Measurements from ENCODE around the gene TMEM39B.
"Not testable (repeated sequence)": the region's sequence is repeated elsewhere in the genome, so short reads cannot be mapped to it uniquely, and the experiment has no call there.

TMEM39B gene

DNA sequence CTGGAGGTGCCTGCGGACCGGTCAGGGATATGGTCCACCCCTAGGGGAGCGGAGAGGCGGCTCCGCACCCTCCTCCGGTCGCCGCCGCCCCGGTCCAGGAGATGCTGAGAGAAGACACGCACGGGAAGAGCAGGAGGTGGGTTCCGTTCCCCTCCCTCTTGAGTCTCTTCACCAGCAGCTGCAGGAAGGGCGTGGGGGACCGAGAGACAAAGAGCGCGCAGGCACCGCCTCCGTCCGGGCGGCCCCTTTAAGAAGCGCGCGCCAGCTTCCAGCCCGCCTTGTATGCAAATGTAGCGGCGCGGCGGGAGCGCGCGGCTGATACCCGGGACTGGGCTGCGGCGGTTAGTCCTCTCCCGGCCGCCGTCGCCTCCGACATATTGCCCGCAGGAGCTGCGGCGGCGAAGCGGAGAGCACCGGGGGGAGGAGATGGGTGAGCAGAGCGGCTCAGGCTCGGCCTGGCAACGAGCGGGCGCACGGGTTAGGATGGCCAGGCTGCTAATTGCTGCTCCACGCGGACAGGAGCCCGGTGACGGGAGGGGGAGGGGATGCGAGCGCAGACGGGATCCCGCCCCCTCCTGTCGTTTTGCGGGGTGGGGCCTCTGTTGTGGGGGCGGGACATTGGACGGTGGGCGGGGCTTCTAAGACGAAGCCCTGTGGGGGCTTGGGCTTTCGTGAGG, at the start of gene TMEM39B:
Gene TMEM39B (plus strand): TSS at position 318 of the 677 bp plus-strand sequence. CDS start 109 bp downstream, at position 427.
- DNase-seq = peak; percentile 99

DNA sequence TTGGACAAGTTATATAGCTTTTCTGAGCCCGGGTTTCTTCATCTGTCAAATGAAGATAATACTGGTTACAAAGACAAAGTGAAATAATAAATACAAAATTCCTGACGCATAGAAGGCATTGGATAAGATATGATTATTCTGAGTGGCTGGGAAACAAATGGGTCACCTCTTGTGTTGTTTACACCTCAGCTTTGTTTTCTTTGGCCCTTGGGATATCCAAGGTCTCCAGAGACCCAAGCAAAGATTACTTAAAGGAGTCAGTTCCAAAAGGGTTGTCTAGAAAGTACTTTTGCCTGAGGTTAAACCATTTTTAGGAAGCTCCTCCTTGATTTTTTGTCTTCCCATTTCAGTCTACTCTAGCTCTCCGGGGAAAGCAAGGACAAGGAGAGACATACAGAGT, 49.4 kb upstream of the TMEM39B start:
- DNase-seq = no peak

DNA sequence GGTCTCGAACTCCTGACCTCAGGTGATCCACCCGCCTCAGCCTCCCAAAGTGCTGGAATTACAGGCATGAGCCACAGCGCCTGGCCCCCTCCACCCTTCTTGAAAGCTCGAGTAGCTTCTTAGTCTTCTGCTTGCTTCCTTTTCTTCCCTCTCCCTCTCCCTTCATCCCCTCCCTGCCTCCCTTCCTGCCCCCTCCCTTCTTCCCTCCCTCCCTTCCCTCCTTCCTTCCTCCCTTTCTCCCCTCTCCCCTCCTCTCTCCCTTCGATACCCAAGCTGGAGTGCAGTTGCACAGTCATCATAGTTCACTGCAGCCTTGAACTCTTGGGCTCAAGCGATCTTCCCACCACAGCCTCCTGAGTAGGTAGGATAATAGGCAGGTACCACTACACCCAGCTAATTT, 47.2 kb upstream of the TMEM39B start:
- DNase-seq = no peak

DNA sequence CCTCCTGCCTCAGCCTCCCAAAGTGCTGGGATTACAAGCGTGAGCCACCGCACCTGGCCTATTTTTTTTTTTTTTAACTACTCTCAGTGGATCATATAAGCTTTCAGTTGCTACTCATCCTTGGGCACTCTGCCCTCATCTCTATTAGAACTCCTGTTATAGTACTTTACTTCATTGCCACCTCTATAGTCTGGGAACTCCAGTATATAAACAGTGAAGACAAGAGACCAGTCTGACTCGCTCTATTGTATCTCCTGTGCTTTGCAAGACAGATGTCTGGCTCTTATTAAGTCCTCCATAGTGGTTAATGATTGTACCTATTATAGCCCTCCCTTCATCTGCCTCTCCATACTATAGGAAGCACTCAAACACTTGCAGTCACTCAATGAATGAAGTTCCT, 44.0 kb upstream of the TMEM39B start:
- DNase-seq = peak; percentile 18

DNA sequence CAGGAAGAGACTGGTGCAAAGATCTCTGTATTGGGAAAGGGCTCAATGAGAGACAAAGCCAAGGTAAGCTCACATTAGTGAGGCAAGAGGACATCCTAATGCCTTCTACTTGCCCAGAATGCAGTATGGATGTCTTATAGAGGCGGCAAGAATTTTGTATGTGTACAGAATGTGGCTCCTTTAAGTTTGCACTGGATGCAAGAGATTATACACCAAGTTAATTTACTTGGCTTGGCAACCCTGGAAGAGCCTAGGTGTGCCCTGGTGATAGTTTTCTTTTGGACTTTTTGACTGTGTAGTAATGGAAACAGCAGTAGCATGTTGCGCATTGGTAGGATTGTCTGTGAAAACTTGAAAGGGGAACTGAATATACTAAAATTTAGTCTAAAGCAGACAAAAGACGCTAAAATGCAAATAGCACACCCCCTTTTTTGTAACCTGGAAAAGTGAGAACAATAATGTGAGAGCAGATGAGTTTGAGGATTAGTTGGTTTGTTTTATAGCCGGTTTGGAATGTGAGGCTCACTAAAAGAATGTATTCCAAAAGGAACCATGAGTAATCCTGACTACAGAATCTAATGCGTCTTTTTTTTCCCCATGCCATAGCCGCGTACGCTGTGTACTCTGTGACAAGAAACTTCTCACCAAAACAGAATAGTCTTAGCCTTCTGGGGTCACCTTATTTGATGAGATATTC, 41.0 kb upstream of the TMEM39B start:
- peak; percentile 73 for DNase-seq

DNA sequence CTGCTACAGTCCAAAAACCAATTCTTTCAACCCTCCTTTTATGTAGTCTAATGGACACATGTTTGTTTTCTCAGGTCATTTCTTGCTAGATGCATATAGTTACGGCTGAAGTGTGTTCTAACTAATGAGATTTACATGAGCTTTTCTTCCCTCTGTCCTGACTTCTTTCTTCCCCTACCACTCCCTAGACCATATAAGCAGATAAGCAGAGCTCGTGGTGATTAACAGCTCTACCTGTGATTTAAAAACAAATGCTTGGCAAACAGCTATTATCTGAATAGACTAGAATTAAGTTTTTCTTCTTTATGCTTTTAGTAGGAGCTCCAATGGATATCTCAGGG, 40.5 kb upstream of the TMEM39B start:
- DNase-seq = peak; percentile 78

DNA sequence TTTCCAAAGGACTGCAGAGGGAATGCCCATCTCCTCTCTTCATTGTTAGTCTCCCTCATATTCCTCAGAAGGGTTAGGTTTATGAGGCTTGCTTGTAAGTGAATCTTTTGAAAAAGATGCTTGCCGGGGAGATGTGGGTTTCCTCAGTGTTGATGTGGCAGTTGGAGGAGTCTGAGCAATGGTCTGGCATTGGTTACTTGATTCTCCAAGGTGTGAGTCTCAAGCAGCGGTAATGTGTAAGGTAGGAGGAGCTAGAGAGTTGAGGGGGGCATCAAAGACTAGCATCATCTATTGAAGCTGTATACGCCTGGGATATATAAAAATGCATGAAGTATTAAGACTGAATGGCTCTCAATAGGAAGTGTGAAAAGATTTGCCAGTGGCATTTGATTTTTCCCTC, 37.6 kb upstream of the TMEM39B start:
- DNase-seq = no peak

DNA sequence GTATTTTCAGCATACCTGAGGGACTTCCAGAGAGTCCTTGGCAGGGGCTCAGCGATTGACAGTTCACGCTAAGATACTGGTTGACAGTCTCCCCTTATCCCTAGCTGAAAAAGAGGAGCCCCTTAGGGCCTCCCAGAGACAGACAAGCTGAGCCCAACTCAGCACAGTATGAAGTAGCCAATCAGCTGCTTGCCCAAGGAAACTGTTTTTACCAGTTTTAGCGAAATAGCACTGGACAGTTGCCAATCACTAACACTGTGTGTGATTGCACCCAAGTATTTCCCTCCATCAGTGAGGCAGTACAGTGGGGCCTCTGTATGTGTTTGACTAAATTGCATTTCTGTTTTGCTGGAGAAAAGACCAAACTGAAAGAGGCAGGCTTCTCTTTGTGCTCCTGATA, 32.0 kb upstream of the TMEM39B start:
- DNase-seq = no peak

DNA sequence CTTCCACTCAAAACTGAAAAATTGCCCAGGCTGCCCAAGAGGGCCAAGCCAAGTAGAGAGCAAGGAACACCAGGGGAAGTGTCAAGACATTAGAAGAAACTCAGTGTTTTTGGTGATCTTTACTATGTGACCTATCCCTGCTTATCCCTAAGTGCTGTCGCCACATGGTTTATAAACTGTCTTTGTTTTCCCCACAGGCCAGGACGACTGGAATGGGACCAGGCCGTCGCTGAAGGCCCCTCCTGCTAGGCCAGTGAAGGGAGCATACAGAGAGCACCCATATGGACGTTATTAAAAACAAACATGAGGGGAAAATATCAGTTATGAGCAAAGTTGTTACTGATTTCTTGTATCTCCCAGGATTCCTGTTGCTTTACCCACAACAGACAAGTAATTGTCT, 30.4 kb upstream of the TMEM39B start:
- DNase-seq = peak; percentile 28

DNA sequence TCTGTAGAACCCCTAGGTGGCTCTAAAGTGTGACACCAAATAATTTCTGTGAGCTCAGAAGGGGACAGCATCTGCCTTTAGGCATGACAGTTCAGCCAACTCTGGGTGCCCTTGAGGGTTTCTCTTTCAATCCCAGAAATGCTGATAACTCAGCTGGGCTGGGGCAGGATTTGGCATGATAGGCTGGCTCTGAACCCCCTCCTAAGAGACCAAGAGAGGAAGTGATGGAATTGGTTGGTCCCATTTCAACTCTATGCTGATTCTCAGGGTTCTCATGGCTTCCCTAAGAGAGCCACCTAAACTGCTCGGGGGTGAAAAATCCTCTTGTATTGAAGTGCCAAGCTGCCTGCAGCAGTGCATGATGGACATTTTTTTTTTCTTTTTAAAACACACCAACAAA, 28.5 kb upstream of the TMEM39B start:
- no peak for DNase-seq

DNA sequence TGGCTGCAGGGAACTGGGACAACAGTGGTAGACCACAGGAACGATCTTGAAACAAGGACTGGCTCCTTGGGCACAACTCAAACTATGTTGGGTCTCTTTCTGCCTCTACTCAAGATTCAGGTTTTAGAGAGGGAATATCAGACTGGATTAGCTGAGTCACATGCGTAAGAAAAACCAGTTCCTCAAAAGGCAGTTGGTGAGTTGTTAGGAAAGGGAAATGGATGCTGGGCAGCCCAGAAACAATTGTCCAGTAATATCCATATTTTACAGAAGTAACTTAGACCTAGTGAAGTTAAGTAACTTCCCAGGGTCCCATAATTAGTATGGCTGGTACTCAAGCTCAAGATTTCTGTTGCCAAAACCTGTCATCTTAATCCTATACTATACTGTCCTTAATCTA, 27.0 kb upstream of the TMEM39B start:
- DNase-seq = no peak

DNA sequence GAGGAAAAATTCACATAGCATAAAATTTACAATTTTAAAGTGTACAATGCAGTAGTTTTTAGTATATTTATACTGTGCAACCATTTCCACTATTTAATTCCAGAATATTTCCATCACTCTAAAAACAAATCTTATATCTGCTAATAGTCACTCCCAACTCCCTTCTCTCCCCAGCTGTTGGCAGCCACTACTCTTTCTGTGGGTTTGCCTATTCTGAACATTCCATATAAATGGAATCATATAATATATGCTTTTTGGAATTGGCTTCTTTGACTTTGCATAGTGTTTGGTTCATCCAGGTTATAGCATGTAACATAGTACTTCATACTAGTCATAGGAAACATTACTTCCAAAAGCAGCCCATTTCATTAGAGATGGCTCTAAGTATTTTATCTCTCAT, 25.0 kb upstream of the TMEM39B start:
- DNase-seq = no peak

DNA sequence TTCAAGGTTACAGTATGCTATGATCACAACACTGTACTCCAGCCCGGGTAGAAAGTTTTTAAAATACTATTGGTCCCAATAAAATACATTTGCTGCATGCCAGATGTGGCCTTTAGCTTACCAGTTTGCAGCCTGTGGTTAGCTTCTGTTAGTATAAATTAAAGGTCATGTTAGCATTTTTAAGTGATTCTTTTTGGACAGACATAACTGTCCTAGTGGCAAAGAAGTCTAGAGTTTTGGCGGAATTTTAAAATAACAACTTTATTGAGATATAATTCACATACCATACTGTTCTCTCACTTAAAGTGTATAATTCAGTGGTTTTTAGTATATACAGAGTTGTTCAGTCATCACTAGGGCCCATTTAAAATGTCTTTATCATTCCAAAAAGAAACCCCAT, 24.3 kb upstream of the TMEM39B start:
- no peak for DNase-seq

DNA sequence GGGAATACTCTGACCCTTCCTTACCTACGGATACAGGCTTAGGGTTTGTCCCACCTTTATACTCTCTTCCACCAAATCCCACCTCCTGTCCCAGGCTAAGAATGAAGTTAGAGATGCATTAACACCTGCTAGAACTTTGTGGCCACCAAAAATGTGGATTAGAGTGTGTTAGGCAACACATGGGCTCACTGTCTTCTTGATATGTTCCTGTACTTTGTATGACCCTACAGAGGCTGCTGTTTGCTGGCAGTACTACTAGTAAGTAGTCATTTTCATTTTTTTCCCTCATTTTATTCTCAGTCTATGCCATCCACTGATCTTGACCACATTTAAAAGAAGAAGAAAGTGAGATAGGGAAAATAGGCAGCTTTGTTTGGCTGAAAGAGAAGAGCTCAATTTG, 21.0 kb upstream of the TMEM39B start:
- DNase-seq = no peak

DNA sequence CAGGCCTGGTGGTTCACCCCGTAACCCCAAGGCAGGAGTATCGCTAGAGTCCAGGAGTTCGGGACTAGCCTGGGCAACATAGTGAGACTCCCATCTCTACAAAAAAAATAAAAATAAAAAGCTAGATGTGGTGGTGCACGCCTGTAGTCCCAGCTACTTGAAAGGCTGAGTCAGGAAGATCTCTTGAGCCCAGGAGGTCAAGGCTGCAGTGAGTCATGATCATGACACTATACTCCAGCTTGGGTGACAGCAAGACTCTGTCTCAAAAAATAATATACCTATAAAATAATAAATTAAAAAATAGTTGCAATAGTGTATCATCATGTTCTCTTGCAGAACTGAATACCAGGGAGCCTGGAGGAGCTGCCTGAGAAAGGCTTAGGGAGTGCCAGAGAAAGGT, 19.9 kb upstream of the TMEM39B start:
- DNase-seq = no peak

DNA sequence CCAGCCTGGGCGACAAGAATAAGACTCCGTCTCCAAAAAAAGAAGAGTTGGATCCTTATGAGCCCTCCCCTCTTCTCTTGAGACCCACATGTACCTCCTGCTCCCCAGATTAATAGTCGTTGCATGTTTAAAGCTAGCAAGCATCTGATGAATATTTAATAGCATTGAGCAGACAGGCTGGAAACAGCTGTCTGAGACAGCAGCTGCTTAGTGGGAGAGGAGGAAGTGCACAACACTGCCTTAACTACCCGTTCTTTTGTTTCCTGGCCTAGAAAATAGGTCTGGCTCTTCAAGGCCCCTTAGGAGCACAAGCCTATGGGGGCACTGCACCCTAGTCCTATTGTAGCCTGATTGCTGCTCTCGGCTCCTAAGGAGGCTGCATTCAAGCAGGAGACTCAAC, 17.3 kb upstream of the TMEM39B start:
- no peak for DNase-seq

DNA sequence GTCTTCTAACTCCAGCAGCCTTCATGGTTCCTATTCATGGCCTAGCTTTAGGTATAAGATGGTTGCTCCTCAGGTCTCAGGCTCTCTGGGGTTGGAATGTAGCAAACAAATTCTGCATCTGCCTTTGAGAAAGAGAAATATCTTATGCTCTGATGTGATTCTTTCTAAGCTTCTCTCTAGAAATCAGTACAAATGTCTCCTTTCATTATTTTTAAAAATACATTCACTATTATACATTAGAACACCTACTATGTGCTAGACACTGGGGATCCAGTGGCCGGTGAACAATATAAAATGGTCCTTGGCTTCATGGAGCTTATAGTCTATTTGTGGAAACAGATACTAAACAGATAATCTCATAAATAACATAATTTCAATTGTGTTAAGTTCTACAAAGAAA, 16.1 kb upstream of the TMEM39B start:
- no peak for DNase-seq

DNA sequence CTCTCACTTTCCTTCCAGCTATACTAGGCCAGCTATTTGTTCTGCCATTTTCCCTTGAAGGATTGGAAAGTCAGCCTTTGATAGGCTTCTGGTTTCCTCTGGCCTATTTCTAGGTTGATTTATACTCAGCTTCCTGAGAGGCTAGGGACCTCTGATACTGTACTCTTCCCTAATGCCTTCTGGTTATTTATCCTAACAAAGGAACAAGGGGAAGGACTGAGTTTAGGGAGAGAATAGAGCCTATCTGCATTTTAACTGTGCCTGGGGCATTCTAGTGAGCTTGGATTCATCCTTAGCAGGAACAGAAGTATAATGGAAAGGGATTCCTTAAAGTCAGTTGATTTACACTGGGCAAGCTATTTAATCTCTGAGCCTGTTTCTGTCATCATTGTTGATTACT, 11.8 kb upstream of the TMEM39B start:
- no peak for DNase-seq

DNA sequence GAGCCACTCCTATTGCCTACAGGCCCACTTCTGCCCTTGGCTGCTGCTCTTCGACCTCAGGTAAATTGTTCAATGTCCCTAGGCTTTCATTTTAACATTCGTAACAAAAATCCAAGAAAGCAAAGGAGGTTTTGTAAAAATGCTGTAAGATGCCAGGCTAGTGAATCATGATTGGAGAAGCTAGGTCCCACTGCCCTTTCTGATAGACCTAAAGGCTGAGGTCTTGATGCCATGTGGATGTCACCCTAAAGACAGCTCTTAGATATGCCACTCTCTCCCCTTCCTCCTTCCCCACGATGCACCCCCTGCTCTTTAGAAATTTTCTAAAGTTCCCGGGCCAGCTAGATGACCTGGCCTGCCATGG, 9.9 kb upstream of the TMEM39B start:
- no peak for DNase-seq

DNA sequence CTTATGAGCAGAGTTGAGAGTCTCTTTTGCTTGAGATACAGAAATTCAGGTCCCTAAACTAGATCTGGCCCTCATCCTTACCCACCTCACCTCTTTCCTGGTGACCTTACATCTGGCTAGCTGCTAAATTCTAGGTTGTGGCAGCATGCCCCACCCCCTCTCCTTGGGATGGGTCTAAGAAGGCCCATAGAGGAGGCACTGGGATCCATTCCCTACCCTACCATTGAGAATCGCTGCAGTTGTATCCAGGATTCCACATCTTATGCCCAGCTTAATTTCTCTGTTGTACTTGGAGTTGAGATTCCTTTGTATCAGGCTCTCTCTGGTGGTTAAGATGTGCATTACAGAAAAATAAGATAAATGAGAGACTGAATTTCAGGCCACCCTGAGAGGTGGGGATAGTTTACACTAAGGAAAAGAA, 9.5 kb upstream of the TMEM39B start:
- peak; percentile 76 for DNase-seq

DNA sequence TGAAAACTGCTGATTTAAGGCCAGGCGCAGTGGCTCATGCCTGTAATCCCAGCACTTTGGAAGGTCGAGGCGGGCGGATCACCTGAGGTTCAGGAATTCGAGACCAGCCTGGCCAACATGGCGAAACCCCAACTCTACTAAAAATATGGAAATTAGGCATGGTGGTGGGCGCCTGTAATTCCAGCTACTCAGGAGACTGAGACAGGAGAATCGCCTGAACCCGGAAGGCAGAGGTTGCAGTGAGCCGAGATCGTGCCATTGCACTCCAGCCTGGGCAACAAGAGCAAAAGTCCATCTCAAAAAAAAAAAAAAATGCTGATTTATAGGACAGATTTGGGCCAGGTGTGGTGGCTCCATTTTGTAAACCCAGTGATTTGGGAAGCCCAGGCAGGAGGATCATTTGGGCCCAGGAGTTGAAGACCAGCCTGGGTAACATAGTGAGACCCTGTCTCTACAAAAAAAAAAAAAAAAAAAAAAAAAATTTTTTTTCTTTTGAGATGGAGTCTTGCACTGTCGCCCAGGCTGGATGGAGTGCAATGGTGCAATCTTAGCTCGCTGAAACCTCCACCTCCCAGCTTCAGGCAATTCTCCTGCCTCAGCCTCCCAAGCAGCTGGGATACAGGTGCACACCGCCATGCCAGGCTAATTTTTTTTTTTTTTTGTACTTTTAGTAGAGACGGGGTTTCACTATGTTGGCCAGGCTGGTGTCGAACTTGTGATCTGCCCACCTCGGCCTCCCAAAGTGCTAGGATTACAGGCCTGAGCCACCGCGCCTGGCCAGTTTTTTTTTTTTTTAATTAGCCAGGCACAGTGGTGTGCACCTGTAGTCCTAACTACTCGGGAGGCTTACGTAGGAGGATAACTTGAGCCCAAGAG, 6.9 kb upstream of the TMEM39B start:
- DNase-seq = not testable (repeated sequence)

DNA sequence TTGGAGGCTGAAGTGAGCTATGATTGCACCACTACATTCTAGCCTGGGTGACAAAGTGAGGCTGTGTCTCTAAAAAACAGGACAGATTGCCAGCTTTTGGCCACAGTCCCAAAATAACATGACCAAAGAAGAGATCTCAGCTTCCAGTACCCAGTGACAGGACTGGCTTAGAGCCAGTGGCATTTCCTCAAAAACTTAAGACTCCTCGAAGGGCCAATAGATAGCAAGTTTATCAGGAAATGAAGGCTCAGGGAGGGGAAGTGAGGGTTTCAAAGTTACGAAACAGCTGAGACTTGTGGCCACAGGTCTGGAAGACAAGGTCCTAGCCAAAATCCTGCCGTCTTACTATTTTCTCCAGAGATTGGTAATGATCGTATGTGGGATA, 6.3 kb upstream of the TMEM39B start:
- DNase-seq = peak; percentile 40

DNA sequence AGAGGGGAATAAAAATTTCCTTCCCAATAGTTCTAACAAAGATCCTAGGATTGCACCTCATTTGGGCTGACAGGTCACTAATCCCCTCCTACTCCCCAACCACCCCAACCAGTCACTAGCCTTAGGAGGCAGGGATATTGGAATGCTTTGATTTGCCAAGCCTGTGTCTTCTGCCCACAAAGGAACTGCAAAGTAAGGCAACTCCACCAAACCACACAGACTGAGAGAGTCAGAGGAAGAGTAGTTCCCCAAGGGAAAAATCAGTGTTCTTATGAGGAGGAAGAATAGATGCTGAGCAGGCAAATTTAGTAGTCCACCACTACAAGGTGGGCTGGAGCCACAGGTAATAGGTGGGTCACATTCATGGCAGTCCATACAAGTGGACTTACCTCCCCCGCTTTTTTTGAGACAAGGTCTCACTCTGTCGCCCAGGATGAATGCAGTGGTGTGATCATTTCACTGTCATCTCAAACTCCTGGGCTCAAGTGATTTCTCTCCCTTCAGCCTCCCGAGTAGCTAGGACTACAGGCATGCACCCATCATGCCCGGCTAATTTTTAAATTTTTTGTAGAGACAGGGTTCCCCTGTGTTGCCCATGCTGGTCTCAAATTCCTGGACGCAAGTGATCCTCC, 3.7 kb upstream of the TMEM39B start:
- DNase-seq = no peak

Measured in NCI-H82 (cell line).